AG04449 (cell line): ENCODE measurements around the gene APBA1.

Source experiments
- CTCF ChIA-PET: fragments of 350-600 bp; formaldehyde crosslinking; extraction: SDS; loops from one replicate; lab custom pipeline; 2021; ENCODE audit warnings: antibody characterized with exemption; lab: Yijun Ruan, JAX
- POLR2A ChIA-PET: fragments of 400-600, 350-600 bp; formaldehyde crosslinking; extraction: SDS; loops from one replicate; lab custom pipeline; 2020; ENCODE audit warnings: antibody characterized with exemption, inconsistent platforms; lab: Yijun Ruan, JAX
- DNase-seq: peaks from one replicate; pipeline ENCODE4 v3.0.0-alpha.2; 2010; ENCODE audit warnings: low read depth, low spot score
- H3K4me3 ChIP-seq: 2 replicates; pipeline ENCODE4 v1.5.1; 2011; ENCODE audit warnings: low read depth, mild to moderate bottlenecking, control low read depth, low read length
- CTCF ChIP-seq: IDR thresholded peaks from one replicate; pipeline ENCODE4 v1.5.1; 2011; ENCODE audit warnings: mild to moderate bottlenecking, moderate library complexity, low read length, control low read depth, inconsistent platforms; ENCODE audit not compliant: insufficient read depth; ENCODE audit errors: missing control alignments

APBA1 gene

GRCh38 chr9:69671879-69672595, at the start of gene APBA1:
Gene APBA1, minus strand, starts transcription at chr9:69672371.
- DNase-seq = no peak
- CTCF ChIA-PET = interaction anchor here (0.6 to 4.5 kb wide), 40 partner anchors 9 to 559 kb away, joined by 3 to 42 read pairs (median 4); no protein-coding TSS in a partner anchor
- POLR2A ChIA-PET = no interaction called here
- H3K4me3 ChIP-seq = peak within 1 kb of the TSS; percentile 82
- peak; percentile 1 for TF ChIP-seq CTCF

- ChIA-PET POLR2A (no interaction called here), CTCF (interaction anchor here (1.1 kb wide), 2 partner anchors 47 to 200 kb away, joined by 3 to 5 read pairs; no protein-coding TSS in a partner anchor)
- no peak overlapping the region for H3K4me3 ChIP-seq
- no peak for TF ChIP-seq CTCF
- DNase-seq = no peak
Observed at GRCh38 chr9:69719983-69720382, 47.8 kb upstream of the APBA1 start.

GRCh38 chr9:69719367-69719766, 47.2 kb upstream of the APBA1 start:
- no peak for TF ChIP-seq CTCF
- no peak overlapping the region for H3K4me3 ChIP-seq
- CTCF ChIA-PET = interaction anchor here (1.1 kb wide), 2 partner anchors 47 to 201 kb away, joined by 3 to 5 read pairs; no protein-coding TSS in a partner anchor
- DNase-seq = no peak
- POLR2A ChIA-PET = no interaction called here

DNA sequence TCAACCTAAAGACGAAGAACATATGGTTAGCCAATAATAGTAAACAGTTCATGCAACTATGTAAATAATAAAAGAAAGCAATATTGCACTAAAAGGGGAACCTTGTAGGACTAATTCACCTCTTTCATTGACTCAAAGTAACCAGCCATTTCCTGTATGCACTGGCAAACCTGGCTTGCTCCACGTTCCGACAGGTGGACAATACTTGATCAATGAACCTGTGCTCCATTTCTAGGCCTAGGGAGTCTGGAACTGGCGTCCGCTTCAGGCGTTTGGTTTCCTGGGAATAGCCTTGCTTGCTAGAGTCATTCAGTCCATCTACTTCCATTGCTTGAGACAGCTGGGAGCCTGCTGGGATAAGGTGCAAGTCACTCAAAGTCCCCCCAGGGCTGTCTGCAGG, 46.0 kb upstream of the APBA1 start:
- ChIA-PET POLR2A (no interaction called here), CTCF (no interaction called here)
- no peak overlapping the region for H3K4me3 ChIP-seq
- no peak for DNase-seq
- no peak for TF ChIP-seq CTCF

DNA sequence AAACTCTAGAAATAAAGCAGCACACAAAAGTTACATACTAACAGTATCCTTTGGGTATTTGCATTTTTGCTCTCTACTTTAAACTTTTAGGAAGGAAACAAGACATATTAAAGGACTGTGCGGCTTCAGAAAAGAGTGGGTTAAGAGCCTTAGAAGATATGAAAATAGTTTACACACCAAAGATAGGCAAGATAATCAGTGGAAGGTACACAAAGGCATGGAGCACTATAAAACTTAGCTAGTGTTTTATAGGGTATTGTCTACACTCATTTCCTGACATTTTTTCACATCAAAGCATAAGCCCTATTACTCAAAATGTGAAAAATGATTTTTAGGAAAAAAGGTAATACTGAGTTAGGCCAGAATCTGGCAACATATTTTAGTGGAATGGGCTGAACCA, 43.7 kb upstream of the APBA1 start:
- H3K4me3 ChIP-seq = no peak overlapping the region
- POLR2A ChIA-PET = no interaction called here
- CTCF ChIA-PET = interaction anchor here (1.6 to 1.7 kb wide), 2 partner anchors 18 to 43 kb away, joined by 4 to 6 read pairs; partner anchors contain the start of gene APBA1
- no peak for DNase-seq
- TF ChIP-seq CTCF = no peak

GRCh38 chr9:69715096-69715495, 42.9 kb upstream of the APBA1 start:
- TF ChIP-seq CTCF = no peak
- H3K4me3 ChIP-seq = no peak overlapping the region
- DNase-seq = no peak
- ChIA-PET CTCF (interaction anchor here (1.6 to 1.7 kb wide), 2 partner anchors 19 to 42 kb away, joined by 4 to 6 read pairs; partner anchors contain the start of gene APBA1), POLR2A (no interaction called here)
